K562 (cell line): ENCODE results near the gene SORCS2. TPM values are rescaled to one million over a fixed set of nuclear protein-coding genes. Genes with fewer than 3 reads are reported as not detected.

Source experiments
- ATAC-seq: fragments of 200-7000 bp; cut with Tn5 transposase; 3 replicates; pipeline ENCODE4 v1.9.1; 2020; ENCODE audit warnings: moderate library complexity
- BruUV-seq: library from RNA; stranded (reverse); fragments of 400-500 nt; replicated peaks from 2 replicates; lab custom pipeline; 2021; lab: Mats Ljungman, UMichigan
- CTCF ChIA-PET: fragments of 300-600 bp; formaldehyde crosslinking; extraction: SDS; loops from one replicate; lab custom pipeline; 2021; ENCODE audit warnings: low intra/inter-chr PET ratio; lab: Yijun Ruan, JAX
- POLR2A ChIA-PET: fragments of 300-600, 350-650 bp; sonication (Branson Sonifier 250); formaldehyde crosslinking; extraction: SDS; loops from one replicate; lab custom pipeline; 2021; ENCODE audit warnings: antibody characterized with exemption, inconsistent platforms; lab: Yijun Ruan, JAX
- DNase-seq, 4 experiments: peaks; one replicate each; pipeline versions ENCODE4 v3.0.0 to v3.0.0-alpha.2; 2011 to 2018; ENCODE audit warnings: low spot score in 3 of 4, mixed read lengths in 3 of 4; ENCODE audit errors: extremely low read depth in 1 of 4
- FAIRE-seq: peaks from 2 replicates; lab custom pipeline; 2011; peaks lifted over from hg19 to GRCh38; lab: Jason Lieb, UNC
- H2AFZ ChIP-seq: 2 replicates; pipeline ENCODE4 v1.6.0; 2011; ENCODE audit warnings: low read depth, low read length, control low read depth, inconsistent platforms
- H3K27ac ChIP-seq: fragments of 200-600 bp; 3 replicates; pipeline ENCODE4 v1.8.0; 2011; ENCODE audit warnings: low read depth, mild to moderate bottlenecking, control low read depth, inconsistent platforms, low read length, moderate library complexity, mixed read lengths; ENCODE audit errors: extremely low read depth
- H3K27me3 ChIP-seq, 2 experiments: fragments of 300-600 bp in 1 of 2; 2 replicates in 1 of 2; 3 replicates in 1 of 2; pipeline versions ENCODE4 v1.6.0 to v1.8.0; 2011; ENCODE audit warnings: inconsistent platforms in 2 of 2, low read length in 2 of 2, mild to moderate bottlenecking in 1 of 2, mixed read lengths in 1 of 2, moderate library complexity in 1 of 2; ENCODE audit not compliant: control insufficient read depth in 2 of 2, insufficient read depth in 2 of 2
- H3K36me3 ChIP-seq: fragments of 300-600 bp; 3 replicates; pipeline ENCODE4 v1.8.0; 2011; ENCODE audit warnings: mild to moderate bottlenecking, low read length, inconsistent platforms; ENCODE audit not compliant: control insufficient read depth, insufficient read depth
- H3K4me1 ChIP-seq, 2 experiments: fragments of 200-600 bp in 1 of 2; replicated peaks in 1 of 2; 2 replicates in 1 of 2; 3 replicates in 1 of 2; pipeline versions ENCODE4 v1.5.1 to v1.8.0; 2011; ENCODE audit warnings: inconsistent platforms in 2 of 2, low read length in 2 of 2, mild to moderate bottlenecking in 1 of 2, mixed read lengths in 1 of 2, moderate library complexity in 1 of 2; ENCODE audit not compliant: control insufficient read depth in 2 of 2, insufficient read depth in 2 of 2
- H3K4me2 ChIP-seq: 2 replicates; pipeline ENCODE4 v1.6.1; 2011; ENCODE audit warnings: low read length, control low read depth, inconsistent platforms, mixed read lengths; ENCODE audit not compliant: insufficient read depth
- H3K4me3 ChIP-seq: fragments of 200-600 bp; sonication (generic), shearing (Covaris generic); 2 replicates; pipeline ENCODE4 v1.5.1; 2016; ENCODE audit warnings: control low read depth, inconsistent platforms
- H3K79me2 ChIP-seq: fragments of 200-600 bp; 3 replicates; pipeline ENCODE4 v1.8.0; 2011; ENCODE audit warnings: low read length, inconsistent platforms; ENCODE audit not compliant: control insufficient read depth, insufficient read depth
- H3K9ac ChIP-seq, 2 experiments: 2 replicates each; pipeline versions ENCODE4 v1.6.0 to v1.6.1; 2011; ENCODE audit warnings: low read depth in 2 of 2, low read length in 2 of 2, control low read depth in 1 of 2, inconsistent platforms in 1 of 2, mild to moderate bottlenecking in 1 of 2, mixed read lengths in 1 of 2; ENCODE audit not compliant: insufficient read depth in 1 of 2
- H3K9me1 ChIP-seq: one replicate; pipeline ENCODE4 v1.6.0; 2011; ENCODE audit warnings: inconsistent platforms, mild to moderate bottlenecking, low read length, moderate library complexity; ENCODE audit not compliant: control insufficient read depth, insufficient read depth
- H3K9me3 ChIP-seq: replicated peaks from 2 replicates; pipeline ENCODE4 v1.5.1; 2011; ENCODE audit warnings: low read depth, low read length, inconsistent platforms; ENCODE audit not compliant: control insufficient read depth, insufficient read depth
- H4K20me1 ChIP-seq: replicated peaks from 2 replicates; pipeline ENCODE4 v1.6.1; 2011; ENCODE audit warnings: low read length, inconsistent platforms, mixed read lengths; ENCODE audit not compliant: control insufficient read depth, insufficient read depth
- ATF7 ChIP-seq: fragments of 450-650 bp; IDR thresholded peaks from 2 replicates; pipeline ENCODE4 v1.7.1; 2014; ENCODE audit warnings: mild to moderate bottlenecking, moderate library complexity
- GATAD2B ChIP-seq: fragments of 450-650 bp; IDR thresholded peaks from 2 replicates; pipeline ENCODE4 v1.6.1; 2017; ENCODE audit warnings: mild to moderate bottlenecking, borderline replicate concordance
- HOXB6 ChIP-seq: fragments of 250-450 bp; sonication (Bioruptor Pico); IDR thresholded peaks from 2 replicates; pipeline ENCODE4 v1.5.1; 2022; ENCODE audit warnings: mild to moderate bottlenecking, borderline replicate concordance
- MAFG ChIP-seq: fragments of 450-650 bp; conservative IDR thresholded peaks from 2 replicates; pipeline ENCODE4 v1.6.1; 2016; ENCODE audit warnings: missing genetic modification characterization, missing compliant biosample characterization
- SMARCC2 ChIP-seq: fragments of 450-650 bp; IDR thresholded peaks from 2 replicates; pipeline ENCODE4 v1.6.1; 2017; ENCODE audit warnings: antibody characterized with exemption, moderate library complexity, mild to moderate bottlenecking, low read depth
- ZNF384 ChIP-seq: IDR thresholded peaks from 2 replicates; pipeline ENCODE4 v1.6.1; 2012; ENCODE audit warnings: low read depth, low read length, improper control_type of control experiment
- ZNF695 ChIP-seq: fragments of 450-650 bp; formaldehyde crosslinking; IDR thresholded peaks from 2 replicates; pipeline ENCODE4 v1.4.0; 2020; ENCODE audit warnings: mild to moderate bottlenecking, moderate library complexity
- WGBS: fragments of 100-300 bp; shearing (Covaris generic); methylation state at CpG from one replicate; pipeline ENCODE4 v1.1.6; 2016; ENCODE audit warnings: low coverage, mixed read lengths; ENCODE audit not compliant: insufficient coverage; ENCODE audit errors: missing lambda C conversion rate; 5-methylcytosine and 5-hydroxymethylcytosine counted together
- in situ Hi-C: fragments of 300-500 bp; cut with MboI; formaldehyde crosslinking; loops from 4 replicates; pipeline ENCODE4 v1.15.0; 2018; ENCODE audit warnings: inconsistent platforms, mixed read lengths
- intact Hi-C: fragments of 100-400 bp; cut with micrococcal nuclease; formaldehyde crosslinking; loops from 2 replicates; pipeline ENCODE4 v1.14.2; 2022
- polyA plus RNA-seq, 8 experiments: library from polyadenylated mRNA; depleted of rRNA in 4 of 8; stranded (reverse) in 5 of 8; unstranded in 3 of 8; fragments of >200 nt; fragmentation: Nextera tagmentation in 2 of 8; fragmentation: Illumina TruSeq in 1 of 8; extraction: Ambion mirVana in 2 of 8; extraction: Trizol in 1 of 8; gene quantifications; 2 replicates each; pipeline versions ENCODE4 v1.2.1 to v1.2.3, GENCODE V29; 2011 to 2014; ENCODE audit warnings: inconsistent platforms in 1 of 8, missing spikeins in 1 of 8
- total RNA-seq, 7 experiments: library from RNA; depleted of rRNA in 6 of 7; stranded (reverse); fragments of >200 nt in 6 of 7; fragmentation: Illumina TruSeq in 2 of 7; extraction: Trizol in 2 of 7; gene quantifications; 2 replicates each; pipeline versions ENCODE4 v1.2.1 to v1.2.3, GENCODE V29; 2011 to 2021; ENCODE audit warnings: low replicate concordance in 1 of 7

The SORCS2 gene
- total and polyA plus RNA-seq, 9 of the 15 experiments (the other 6 are each of a cell fraction or from before 2014, with no cell fraction given), result not detected

GRCh38 chr4:7364979-7365378 is 172.6 kb downstream of the SORCS2 start:
- no peak overlapping the region for H2AFZ ChIP-seq
- ATAC-seq, result no peak
- H3K36me3 ChIP-seq, result no peaks in the 10 kb centered on the region
- ChIA-PET POLR2A (no interaction called here), CTCF (no interaction called here)
- H3K4me1 ChIP-seq, result no peaks in the 10 kb centered on the region
- no peak overlapping the region for H3K4me2 ChIP-seq
- intact Hi-C loops (no loop called here), in situ Hi-C loops (no loop called here)
- no peaks in the 10 kb centered on the region for H3K79me2 ChIP-seq
- TF ChIP-seq HOXB6 (CRISPR knock-in tag) (no peak), ATF7 (no peak), ZNF695 (no peak), ZNF384 (no peak), GATAD2B (no peak), MAFG (tag) (no peak), SMARCC2 (no peak)
- DNase-seq, result no peak
- peaks cover 6 to 23% of the 10 kb centered on the region in 2 experiments; a peak in 4 of 5 replicates for H3K27me3 ChIP-seq
- no peak for FAIRE-seq
- no peak overlapping the region for H3K9ac ChIP-seq
- no peaks in the 10 kb centered on the region for H3K9me1 ChIP-seq
- no peak overlapping the region for H3K27ac ChIP-seq
- BruUV-seq, result no TSS peak
- H3K9me3 ChIP-seq, result no peaks in the 10 kb centered on the region; the same call in 1 of the 2 replicates
- H4K20me1 ChIP-seq, result peaks cover 6% of the 10 kb centered on the region
- H3K4me3 ChIP-seq, result no peak overlapping the region
- 0% methylated on average over 5 of the region's 5 CpGs for WGBS
